NCI-H524 treated with DMSO at 0.1 percent for 48 hours (cell line): ENCODE measurements around the gene BID.
"Not testable (repeated sequence)": the region's sequence is repeated elsewhere in the genome, so short reads cannot be mapped to it uniquely, and the experiment has no call there.

Source experiments
- DNase-seq: peaks from one replicate; lab custom pipeline; 2025; lab: John Stamatoyannopoulos, UW

BID gene

GRCh38 chr22:17699696-17700340 is 74.5 kb downstream of the BID start:
- no peak for DNase-seq

- no peak for DNase-seq
Measured at GRCh38 chr22:17698948-17699347, 75.3 kb downstream of the BID start.

- not testable (repeated sequence) for DNase-seq
Measured at GRCh38 chr22:17698276-17698675, 76.0 kb downstream of the BID start.

- DNase-seq: not testable (repeated sequence)
Measured at GRCh38 chr22:17697196-17697595, 77.1 kb downstream of the BID start.

- no peak for DNase-seq
Measured at GRCh38 chr22:17695986-17696385, 78.3 kb downstream of the BID start.

GRCh38 chr22:17694752-17695151 is 79.5 kb downstream of the BID start:
- DNase-seq: no peak

- DNase-seq: no peak
Measured at GRCh38 chr22:17694193-17694592, 80.1 kb downstream of the BID start.

- no peak for DNase-seq
Measured at GRCh38 chr22:17692841-17693240, 81.4 kb downstream of the BID start.

- DNase-seq: no peak
Measured at GRCh38 chr22:17684245-17684644, 90.0 kb downstream of the BID start.
